Progenitor cell of endocrine pancreas (in vitro differentiated cells): ENCODE results near the gene ORC3. TPM values are rescaled to one million over a fixed set of nuclear protein-coding genes. Genes with fewer than 3 reads are reported as not detected.

ENCODE experiments used
- DNase-seq: peaks from one replicate; pipeline ENCODE4 v3.0.0; 2021; ENCODE audit warnings: low spot score; ENCODE audit not compliant: unreplicated experiment
- H3K27ac Mint-ChIP-seq: 2 replicates; pipeline ENCODE4 v1.8.0; 2021; ENCODE audit warnings: mild to moderate bottlenecking, moderate library complexity, mixed read lengths
- H3K27me3 Mint-ChIP-seq: 2 replicates; pipeline ENCODE4 v1.8.0; 2021; ENCODE audit warnings: mixed read lengths
- H3K36me3 Mint-ChIP-seq: 2 replicates; pipeline ENCODE4 v1.8.0; 2022; ENCODE audit warnings: mixed read lengths; ENCODE audit not compliant: insufficient read depth
- H3K4me1 Mint-ChIP-seq: 2 replicates; pipeline ENCODE4 v1.8.0; 2021; ENCODE audit warnings: low read depth, mixed read lengths
- H3K4me3 Mint-ChIP-seq: 2 replicates; pipeline ENCODE4 v1.8.0; 2021; ENCODE audit warnings: low read depth, mild to moderate bottlenecking, moderate library complexity, mixed read lengths
- H3K9me3 Mint-ChIP-seq: 2 replicates; pipeline ENCODE4 v1.8.0; 2021; ENCODE audit warnings: low read depth, mixed read lengths
- CTCF ChIP-seq: fragments of 200-600 bp; sonication (generic); IDR thresholded peaks from one replicate; pipeline ENCODE4 v1.5.0; 2021; ENCODE audit warnings: antibody characterized with exemption, mild to moderate bottlenecking; ENCODE audit not compliant: unreplicated experiment
- total RNA-seq: library from RNA; stranded (reverse); gene quantifications from 2 replicates; pipeline ENCODE4 v1.2.1, GENCODE V29; 2021

The ORC3 gene
- total RNA-seq, 1 donor from 2014 or later = 31.6 TPM

GRCh38 chr6:87633851-87634250 is 43.9 kb downstream of the ORC3 start:
- Mint-ChIP-seq H3K4me1 (peaks cover under 1% of the 10 kb centered on the region), H3K27ac (no peak overlapping the region), H3K4me3 (no peak overlapping the region), H3K27me3 (no peaks in the 10 kb centered on the region), H3K36me3 (peaks cover 5% of the 10 kb centered on the region), H3K9me3 (no peaks in the 10 kb centered on the region)
- DNase-seq = no peak
- no peak for TF ChIP-seq CTCF

- no peak overlapping the region for H3K27ac Mint-ChIP-seq
- H3K4me1 Mint-ChIP-seq = no peaks in the 10 kb centered on the region
- H3K4me3 Mint-ChIP-seq = no peak overlapping the region
- H3K9me3 Mint-ChIP-seq = no peaks in the 10 kb centered on the region
- no peak for DNase-seq
- H3K36me3 Mint-ChIP-seq = peaks cover 7% of the 10 kb centered on the region
- H3K27me3 Mint-ChIP-seq = no peaks in the 10 kb centered on the region
- TF ChIP-seq CTCF = no peak
Measured at GRCh38 chr6:87636315-87636714, 46.4 kb downstream of the ORC3 start.

- no peaks in the 10 kb centered on the region for H3K9me3 Mint-ChIP-seq
- H3K27ac Mint-ChIP-seq = no peak overlapping the region
- no peak for TF ChIP-seq CTCF
- no peak for DNase-seq
- peaks cover 9% of the 10 kb centered on the region for H3K36me3 Mint-ChIP-seq
- H3K4me1 Mint-ChIP-seq = no peaks in the 10 kb centered on the region
- H3K27me3 Mint-ChIP-seq = no peaks in the 10 kb centered on the region
- H3K4me3 Mint-ChIP-seq = no peak overlapping the region
Measured at GRCh38 chr6:87637106-87637505, 47.2 kb downstream of the ORC3 start.

GRCh38 chr6:87639373-87639772 is 49.4 kb downstream of the ORC3 start:
- Mint-ChIP-seq H3K9me3 (no peaks in the 10 kb centered on the region), H3K27ac (no peak overlapping the region), H3K4me3 (no peak overlapping the region), H3K36me3 (peaks cover 12% of the 10 kb centered on the region), H3K4me1 (no peaks in the 10 kb centered on the region), H3K27me3 (no peaks in the 10 kb centered on the region)
- TF ChIP-seq CTCF = no peak
- no peak for DNase-seq

- H3K27ac Mint-ChIP-seq = no peak overlapping the region
- DNase-seq = no peak
Measured at GRCh38 chr6:87641065-87641692, 51.2 kb downstream of the ORC3 start.

More at GRCh38 chr6:87641065-87641692, 51.2 kb downstream of the ORC3 start:
- Mint-ChIP-seq H3K9me3 (no peaks in the 10 kb centered on the region), H3K36me3 (peaks cover 8% of the 10 kb centered on the region), H3K4me3 (no peak overlapping the region), H3K27me3 (no peaks in the 10 kb centered on the region), H3K4me1 (no peaks in the 10 kb centered on the region)
- no peak for TF ChIP-seq CTCF
